Testis (tissue), 2 donors: ENCODE data around the gene CD2.

Experiments
- CTCF ChIP-seq, 3 experiments: fragments of 450-650 bp in 2 of 3; fragments of 200-600 bp in 1 of 3; sonication (generic) in 1 of 3; IDR thresholded peaks; one replicate each; pipeline ENCODE4 v1.5.1; 2016 to 2019; ENCODE audit warnings: antibody characterized with exemption in 3 of 3, mild to moderate bottlenecking in 2 of 3, moderate library complexity in 1 of 3
- POLR2A ChIP-seq: fragments of 450-650 bp; IDR thresholded peaks from one replicate; pipeline ENCODE4 v1.6.1; 2017; ENCODE audit warnings: antibody characterized with exemption, mild to moderate bottlenecking, moderate library complexity

- TF ChIP-seq POLR2A (no peak), CTCF (IDR thresholded peaks at IDR 0.05) (no peak)
Observed at GRCh38 chr1:116806671-116807070, 52.4 kb downstream of the CD2 start.
